ENCODE data around the gene PSEN2.

DNA sequence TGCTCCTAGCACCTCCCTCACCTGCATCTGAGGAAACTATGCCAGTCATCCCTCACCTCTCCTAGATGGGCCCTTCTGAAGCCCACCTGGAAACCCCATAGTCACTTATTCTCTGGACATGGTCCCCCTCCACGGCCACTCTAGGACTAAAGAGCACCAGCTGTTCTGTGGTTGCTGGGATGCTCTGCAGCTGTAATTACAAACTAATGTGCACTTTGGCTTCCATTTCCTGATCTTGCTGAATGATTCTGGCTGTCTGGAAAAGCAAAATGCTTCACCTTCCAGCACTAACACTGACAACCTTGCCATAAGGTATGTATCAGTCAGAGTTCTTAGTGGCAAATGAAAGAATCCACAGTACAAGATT, 48.7 kb upstream of the PSEN2 start:
- TF ChIP-seq POLR2AphosphoS5 (IDR thresholded peaks at IDR 0.05; ENCODE audit: borderline replicate concordance, low read depth, low read length) (no peak), EZH2 (IDR thresholded peaks at IDR 0.05) (no peak), FOXP2 (optimal IDR thresholded peaks at IDR 0.05; ENCODE audit: control extremely low read depth, extremely low read length, insufficient read depth) (no peak)
